Activated CD8-positive, alpha-beta memory T cell treated with anti-CD3 and anti-CD28 coated beads for 48 hours (primary cell): ENCODE results near the gene TKT.

Experiments
- DNase-seq, 3 experiments: peaks; one replicate each; pipeline ENCODE4 v3.0.0-alpha.2; 2020; ENCODE audit warnings: low read depth in 2 of 3, low spot score in 2 of 3

The TKT gene

GRCh38 chr3:53181528-53181927, 74.3 kb downstream of the TKT start:
- no peak for DNase-seq

DNA sequence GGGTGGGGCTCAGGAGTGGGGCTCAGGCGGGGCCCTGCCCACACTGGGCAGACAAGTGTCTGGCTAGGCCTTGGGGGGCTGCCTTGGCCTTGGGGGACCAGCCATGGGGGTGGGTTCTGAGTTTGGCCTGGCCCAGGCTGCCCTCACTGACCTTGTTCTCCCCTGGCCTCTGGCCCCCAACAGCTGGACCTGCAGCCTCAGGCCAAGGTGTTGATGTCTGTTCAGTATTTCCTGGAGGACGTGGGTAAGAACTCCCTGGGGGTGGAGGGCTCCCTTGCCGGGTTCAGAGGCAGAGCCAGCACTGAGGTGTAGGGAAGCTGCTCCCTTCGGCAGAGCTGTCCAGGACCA, 74.8 kb downstream of the TKT start:
- no peak for DNase-seq

DNA sequence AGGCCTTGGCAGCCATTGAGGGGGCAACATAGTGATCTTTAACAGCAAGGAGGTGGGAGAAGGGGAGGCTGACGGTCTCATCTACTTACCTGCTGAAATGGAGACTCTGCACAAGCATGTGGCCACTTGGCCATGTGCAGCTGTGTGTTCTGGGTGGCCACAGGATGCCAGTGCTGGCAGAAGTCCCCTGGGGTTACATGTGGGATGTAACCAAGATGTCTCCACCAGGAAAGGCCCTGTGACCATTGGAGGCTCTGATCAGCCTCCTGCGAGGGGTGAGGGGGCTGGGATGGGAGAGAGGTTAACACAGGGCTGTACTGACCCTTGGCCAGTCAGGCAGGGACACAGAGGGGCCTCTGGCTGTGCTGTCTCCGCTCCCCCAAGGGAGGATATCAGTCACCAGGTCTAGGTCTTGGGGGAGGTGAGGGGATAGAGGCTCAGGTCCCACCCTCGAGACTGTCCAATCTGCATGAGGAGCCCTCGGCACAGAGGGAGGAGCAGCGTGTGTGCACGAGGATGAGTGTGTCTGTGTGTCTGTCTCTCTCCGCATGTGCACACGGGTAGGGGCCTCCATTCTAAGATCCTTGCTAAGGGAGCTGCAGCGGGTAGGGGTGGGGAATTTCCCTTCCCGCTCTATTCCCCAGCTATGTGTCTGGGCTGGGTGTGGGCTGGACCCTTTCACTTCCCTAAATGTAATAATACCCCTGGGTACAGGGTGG, 75.4 kb downstream of the TKT start:
- no peak for DNase-seq

GRCh38 chr3:53179580-53179979, 76.2 kb downstream of the TKT start:
- DNase-seq = no peak

DNA sequence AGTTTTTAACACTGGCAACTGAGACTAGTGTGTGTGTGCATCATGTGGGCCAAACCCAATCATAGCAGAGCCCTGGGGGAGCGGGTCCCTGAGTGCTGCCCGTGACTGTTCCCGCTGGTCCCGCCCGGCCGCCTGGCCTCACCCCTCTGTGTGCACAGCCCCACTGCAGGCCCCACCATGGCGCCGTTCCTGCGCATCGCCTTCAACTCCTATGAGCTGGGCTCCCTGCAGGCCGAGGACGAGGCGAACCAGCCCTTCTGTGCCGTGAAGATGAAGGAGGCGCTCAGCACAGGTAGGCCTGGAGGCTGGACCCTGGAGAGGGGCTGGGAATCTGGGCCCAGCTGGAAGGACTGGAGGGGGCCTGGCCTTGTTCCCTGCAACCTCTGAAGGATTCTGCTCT, 77.6 kb downstream of the TKT start:
- no peak for DNase-seq

- DNase-seq = no peak
Measured at GRCh38 chr3:53175613-53176540, 79.9 kb downstream of the TKT start.
